Stimulated activated CD8-positive, alpha-beta memory T cell treated with anti-CD3 and anti-CD28 coated beads, Interleukin-2, amount 100 ng/mL, for 1 hour (primary cell): Measurements from ENCODE around the gene HINT2.

Experiments
- DNase-seq, 2 donors: peaks; one replicate each; pipeline ENCODE4 v3.0.0-alpha.2; 2020; ENCODE audit warnings: low read depth in 2 of 2

HINT2 gene

GRCh38 chr9:35774907-35775635, 39.8 kb downstream of the HINT2 start:
- DNase-seq = no peak

DNA sequence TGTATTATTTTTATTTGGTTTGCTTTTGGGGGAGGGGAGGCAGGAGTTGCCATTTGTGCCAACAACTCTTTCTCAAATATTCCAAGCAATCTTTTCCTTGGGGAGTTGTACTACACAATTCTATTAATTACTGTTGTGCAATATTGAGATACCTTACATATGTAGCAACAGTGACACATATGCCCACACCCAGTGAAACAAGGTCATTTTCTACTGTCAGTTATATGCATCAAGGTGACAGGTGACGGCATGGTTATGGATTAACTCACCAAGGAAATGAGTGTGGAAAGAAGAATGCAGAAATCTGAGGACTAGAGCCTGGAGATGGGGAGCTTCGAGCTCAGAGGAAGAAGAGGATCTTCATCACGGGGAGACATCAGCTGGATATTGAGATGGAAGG, 42.9 kb downstream of the HINT2 start:
- no peak for DNase-seq

- no peak for DNase-seq
Observed at GRCh38 chr9:35771534-35771933, 43.3 kb downstream of the HINT2 start.

GRCh38 chr9:35771075-35771433, 43.8 kb downstream of the HINT2 start:
- no peak for DNase-seq

DNA sequence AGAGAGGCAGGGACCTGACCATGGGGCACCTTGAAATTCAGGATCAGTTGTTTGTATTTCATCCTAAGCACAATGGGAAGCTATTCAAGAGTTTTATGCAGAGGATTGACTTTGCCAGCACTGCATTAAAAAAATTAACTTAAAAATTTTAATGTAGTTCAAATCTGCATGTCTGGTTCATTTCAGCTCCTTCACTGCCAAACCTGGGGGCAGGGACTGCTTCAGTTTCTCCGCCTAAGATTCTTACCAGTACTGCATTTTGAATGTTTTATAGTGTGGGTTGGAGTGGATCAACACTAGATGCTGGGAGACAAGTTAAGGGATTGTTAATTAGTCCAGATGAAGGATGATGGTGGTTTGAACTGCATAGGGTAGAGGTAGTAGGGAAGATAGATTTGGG, 45.1 kb downstream of the HINT2 start:
- no peak for DNase-seq

GRCh38 chr9:35767458-35767857, 47.4 kb downstream of the HINT2 start:
- no peak for DNase-seq

DNA sequence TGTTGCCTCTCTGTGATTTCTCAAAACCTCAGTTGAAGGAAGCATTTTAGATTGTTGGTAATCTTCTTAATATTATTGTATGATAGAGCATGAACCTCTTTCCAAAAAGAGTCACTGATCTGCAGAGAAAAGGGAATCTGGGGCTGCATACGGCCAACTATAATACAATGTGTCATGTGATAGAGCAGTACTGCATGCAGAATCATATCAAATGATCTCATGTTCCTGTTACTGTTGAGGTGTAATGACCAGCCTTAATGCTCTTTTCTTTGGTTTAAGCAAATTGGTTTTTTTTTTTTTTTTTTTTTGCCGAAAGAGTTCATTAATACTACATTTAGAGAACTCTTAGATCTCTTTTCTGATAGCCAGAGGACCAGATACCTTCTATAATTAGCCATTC, 47.8 kb downstream of the HINT2 start:
- no peak for DNase-seq

DNA sequence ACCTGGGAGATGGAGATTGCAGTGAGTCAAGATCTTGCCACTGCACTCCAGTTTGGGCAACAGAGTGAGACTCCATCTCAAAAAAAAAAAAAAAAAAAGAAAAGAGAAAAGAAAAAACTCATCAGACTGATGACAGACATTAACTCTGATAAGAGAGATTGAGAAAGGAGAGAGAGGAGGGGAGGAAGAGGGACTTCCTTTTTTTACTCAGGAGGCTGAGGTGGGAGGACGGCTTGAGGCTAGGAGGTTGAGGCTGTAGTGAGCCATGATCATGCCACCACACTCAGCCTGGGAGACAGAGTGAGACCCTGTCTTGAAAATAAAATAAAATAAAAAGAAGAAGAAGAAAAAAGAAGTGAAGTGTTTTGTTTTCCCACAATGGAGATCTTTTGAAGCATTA, 51.0 kb downstream of the HINT2 start:
- DNase-seq = no peak

GRCh38 chr9:35763181-35763580, 51.7 kb downstream of the HINT2 start:
- DNase-seq = no peak
